HUES64 (cell line): Measurements from ENCODE around the gene RXFP1.

Source experiments
- H3K27ac ChIP-seq: 2 replicates; pipeline ENCODE4 v1.7.0; 2013; ENCODE audit warnings: low read depth, low read length, inconsistent platforms
- H3K27me3 ChIP-seq: 2 replicates; pipeline ENCODE4 v1.6.1; 2013; ENCODE audit warnings: mild to moderate bottlenecking, low read length; ENCODE audit not compliant: insufficient read depth
- H3K36me3 ChIP-seq: 2 replicates; pipeline ENCODE4 v1.6.1; 2013; ENCODE audit warnings: mild to moderate bottlenecking, low read length; ENCODE audit not compliant: insufficient read depth
- H3K4me1 ChIP-seq: 2 replicates; pipeline ENCODE4 v1.6.1; 2013; ENCODE audit warnings: mild to moderate bottlenecking, low read length, moderate library complexity; ENCODE audit not compliant: insufficient read depth
- H3K4me3 ChIP-seq: 2 replicates; pipeline ENCODE4 v1.5.1; 2013; ENCODE audit warnings: mild to moderate bottlenecking, low read length, moderate library complexity
- H3K9ac ChIP-seq: 2 replicates; pipeline ENCODE4 v1.6.1; 2013; ENCODE audit warnings: mild to moderate bottlenecking, low read depth, low read length
- H3K9me3 ChIP-seq: 2 replicates; pipeline ENCODE4 v1.6.1; 2013; ENCODE audit warnings: low read depth, low read length; ENCODE audit not compliant: insufficient read depth
- WGBS: fragments of 150-250, 120-280 bp; methylation state at CpG from one replicate; pipeline ENCODE4 v1.1.7; 2013; ENCODE audit warnings: missing lambda C conversion rate; 5-methylcytosine and 5-hydroxymethylcytosine counted together

Gene RXFP1

DNA sequence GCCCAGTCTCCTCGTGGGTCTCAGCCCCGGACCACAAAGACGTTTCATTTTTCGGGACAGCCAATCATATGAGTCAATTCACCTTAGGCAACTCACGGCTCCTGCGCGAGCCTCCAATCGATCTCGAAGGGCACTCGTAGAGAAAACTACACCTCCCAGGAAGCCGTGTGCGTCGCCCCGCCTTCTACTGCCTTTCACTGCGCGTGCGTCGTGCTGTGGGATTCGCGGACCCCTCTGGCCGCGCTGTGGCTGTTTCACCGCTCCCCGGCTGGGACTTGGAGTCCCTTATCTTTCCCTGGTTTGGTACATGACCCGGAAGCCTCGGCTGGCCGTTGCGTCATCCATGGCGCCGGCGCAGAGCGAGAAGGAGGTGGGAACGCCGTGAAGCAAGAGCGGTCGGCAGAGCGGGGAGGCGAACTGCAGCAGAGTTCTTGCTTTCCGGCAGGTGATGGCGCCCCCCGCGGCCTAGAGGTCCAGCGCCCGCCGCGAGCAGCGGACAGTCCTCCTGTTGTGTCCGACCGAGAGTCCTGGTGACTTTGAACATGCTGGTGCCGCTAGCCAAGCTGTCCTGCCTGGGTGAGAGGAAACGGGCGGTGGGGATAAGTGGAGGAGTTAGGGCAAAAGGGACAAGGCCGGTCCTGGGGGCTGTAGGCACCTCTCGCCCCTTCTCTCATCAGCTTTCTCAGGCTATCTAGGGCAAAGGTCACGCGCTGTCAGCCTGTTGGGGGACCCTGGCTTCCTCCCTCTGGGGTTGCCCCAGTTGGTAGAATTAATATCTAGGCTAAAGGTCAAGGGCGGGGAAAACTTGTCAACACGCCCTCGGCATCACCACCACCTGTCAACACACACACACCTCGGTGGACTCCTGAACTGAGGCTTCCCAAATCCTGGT lies 150.5 kb downstream of the RXFP1 start, which contains the start of gene ETFDH:
TSS of gene ETFDH (plus strand) at position 382 of the 892 bp plus-strand sequence. CDS start at position 543, 161 bp downstream.
- WGBS, result under 1% methylated on average over 60 of the region's 60 CpGs
- peaks cover 5% of the 10 kb centered on the region for H3K4me1 ChIP-seq
- H3K36me3 ChIP-seq, result peaks cover 18% of the 10 kb centered on the region
- H3K4me3 ChIP-seq, result peak within 1 kb of the TSS; percentile 64
- no peaks in the 10 kb centered on the region for H3K27me3 ChIP-seq
- peak within 1 kb of the TSS; percentile 91 for H3K27ac ChIP-seq
- H3K9ac ChIP-seq, result peak within 1 kb of the TSS; percentile 88
- H3K9me3 ChIP-seq, result no peaks in the 10 kb centered on the region

DNA sequence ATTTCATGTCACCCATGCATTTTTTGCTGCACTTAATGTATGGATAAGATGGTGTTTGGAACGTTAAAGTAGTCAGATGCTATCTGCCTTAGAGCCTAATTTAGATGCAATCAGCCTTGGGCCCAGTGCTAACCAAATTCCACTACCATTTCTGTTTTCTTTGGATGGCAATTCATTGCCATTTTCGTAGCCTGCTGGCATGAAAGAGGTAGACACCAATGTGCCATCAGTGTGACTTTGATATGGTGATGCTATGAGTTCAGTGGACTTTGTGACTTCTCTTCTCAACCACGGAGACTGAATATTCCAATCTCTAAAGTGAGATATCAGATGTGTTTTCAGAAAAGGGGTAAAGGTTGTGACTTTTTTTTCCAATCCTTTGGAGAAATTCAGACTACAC lies 152.0 kb downstream of the RXFP1 start:
- Histone ChIP-seq H3K27me3 (no peaks in the 10 kb centered on the region), H3K36me3 (peaks cover 10% of the 10 kb centered on the region), H3K9ac (no peak overlapping the region), H3K4me3 (no peak overlapping the region), H3K4me1 (peaks cover 5% of the 10 kb centered on the region), H3K9me3 (no peaks in the 10 kb centered on the region), H3K27ac (no peak overlapping the region)
- 92% methylated on average over 3 of the region's 3 CpGs for WGBS

- peaks cover 5% of the 10 kb centered on the region; the same call in 1 of the 2 replicates for H3K4me1 ChIP-seq
- no peak overlapping the region for H3K4me3 ChIP-seq
- H3K9ac ChIP-seq, result no peak overlapping the region
- no peaks in the 10 kb centered on the region for H3K36me3 ChIP-seq
- no peak overlapping the region for H3K27ac ChIP-seq
- no peaks in the 10 kb centered on the region for H3K9me3 ChIP-seq
- no peaks in the 10 kb centered on the region for H3K27me3 ChIP-seq
- 95% methylated on average over 5 of the region's 5 CpGs for WGBS
These were observed 154.4 kb downstream of the RXFP1 start for GRCh38 chr4:158676076-158676475.

DNA sequence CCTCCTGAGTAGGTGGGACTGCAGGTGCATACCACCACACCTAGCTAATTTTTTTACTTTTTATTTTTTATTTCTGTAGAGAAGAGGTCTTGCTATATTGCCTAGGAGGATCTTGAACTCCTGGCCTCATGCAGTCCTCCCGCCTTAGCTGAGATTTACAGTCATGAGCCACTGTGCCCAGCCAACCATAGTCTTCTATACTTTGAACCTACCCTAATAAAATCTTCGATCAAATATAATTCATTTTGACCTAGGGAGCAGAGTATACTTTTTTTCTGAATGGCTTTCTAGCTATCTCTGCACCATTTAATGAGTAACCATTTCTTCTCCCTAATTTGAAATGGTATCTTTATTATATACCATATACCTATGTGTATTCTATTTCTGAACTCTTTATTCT lies 157.1 kb downstream of the RXFP1 start:
- Histone ChIP-seq H3K9ac (no peak overlapping the region), H3K36me3 (no peaks in the 10 kb centered on the region), H3K9me3 (no peaks in the 10 kb centered on the region), H3K4me3 (no peak overlapping the region), H3K27me3 (no peaks in the 10 kb centered on the region), H3K27ac (no peak overlapping the region), H3K4me1 (peaks cover 5% of the 10 kb centered on the region; the same call in 1 of the 2 replicates)
- WGBS, result 98% methylated on average over 2 of the region's 2 CpGs

DNA sequence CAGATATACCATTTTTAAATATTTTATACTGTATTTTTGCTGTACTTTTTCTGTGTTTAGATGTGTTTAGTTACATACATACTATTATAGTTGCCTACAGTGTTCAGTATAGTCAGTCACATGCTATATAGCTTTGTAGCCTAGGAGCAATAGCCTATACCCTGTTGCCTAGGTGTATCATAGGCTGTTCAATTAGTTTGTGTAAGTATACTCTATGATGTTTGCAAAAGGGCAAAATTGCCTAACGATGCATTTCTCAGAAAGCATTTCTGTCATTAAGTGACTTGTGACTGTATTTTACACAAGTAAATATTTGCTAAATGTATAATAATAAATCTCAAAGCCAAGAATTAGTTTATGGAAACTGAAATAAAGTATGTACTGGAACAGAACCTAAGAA lies 159.9 kb downstream of the RXFP1 start:
- Histone ChIP-seq H3K27ac (no peak overlapping the region), H3K9ac (no peak overlapping the region), H3K4me1 (peaks cover 5% of the 10 kb centered on the region; the same call in 1 of the 2 replicates), H3K9me3 (no peaks in the 10 kb centered on the region), H3K27me3 (no peaks in the 10 kb centered on the region), H3K4me3 (no peak overlapping the region), H3K36me3 (no peaks in the 10 kb centered on the region)
- 100% methylated on average over 1 of the region's 1 CpG for WGBS

- Histone ChIP-seq H3K9ac (no peak overlapping the region), H3K4me3 (no peak overlapping the region), H3K27ac (no peak overlapping the region), H3K9me3 (no peaks in the 10 kb centered on the region), H3K27me3 (no peaks in the 10 kb centered on the region), H3K4me1 (peaks cover 5% of the 10 kb centered on the region; the same call in 1 of the 2 replicates), H3K36me3 (no peaks in the 10 kb centered on the region)
- 88% methylated on average over 2 of the region's 2 CpGs for WGBS
These were observed 160.4 kb downstream of the RXFP1 start for GRCh38 chr4:158682066-158682465.

GRCh38 chr4:158688813-158689212 lies 167.1 kb downstream of the RXFP1 start:
- Histone ChIP-seq H3K27me3 (no peaks in the 10 kb centered on the region), H3K4me1 (peaks cover 9% of the 10 kb centered on the region), H3K9me3 (no peaks in the 10 kb centered on the region), H3K36me3 (no peaks in the 10 kb centered on the region), H3K9ac (0 out of 2 replicates have a peak overlapping the region, but pooled peaks have one; percentile 30), H3K4me3 (no peak overlapping the region), H3K27ac (peak overlapping the region; percentile 24; the same call in 1 of the 2 replicates)
- no CpG with 5 or more reads among the region's 1 CpG for WGBS
